ENCODE measurements around the gene ZRANB1. TPM values are rescaled to one million over a fixed set of nuclear protein-coding genes. Genes with fewer than 3 reads are reported as not detected.

Gene ZRANB1
- total and polyA plus RNA-seq, 7 experiments from 2014 or later: 7.3 to 26.4 (median 17.3) TPM

DNA sequence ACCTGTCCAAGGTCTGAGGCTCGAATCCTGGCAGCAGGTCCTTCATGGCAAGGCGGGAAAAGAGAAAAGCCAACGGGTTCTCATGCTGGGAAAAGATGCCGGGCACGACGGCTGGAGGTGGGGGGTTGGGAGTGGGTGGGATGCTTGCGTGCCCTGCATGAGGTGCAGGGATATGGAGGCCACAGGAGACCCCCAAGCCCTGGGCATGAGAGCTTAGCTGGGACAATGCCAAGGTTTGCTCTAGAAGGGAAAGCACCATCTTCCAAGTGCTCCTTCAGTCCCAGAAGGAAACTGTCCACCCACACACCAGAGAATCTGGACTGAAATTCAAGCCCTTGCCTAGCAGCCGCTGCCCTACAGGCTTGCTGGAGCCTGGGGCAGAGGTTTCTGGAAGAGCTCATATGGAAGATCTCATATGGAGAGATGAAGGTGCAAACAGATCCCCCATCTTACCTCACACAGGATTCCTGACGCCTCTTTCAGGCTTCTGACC is 64.3 kb downstream of the ZRANB1 start:
- H3K36me3 Mint-ChIP-seq: no peaks in the 10 kb centered on the region

DNA sequence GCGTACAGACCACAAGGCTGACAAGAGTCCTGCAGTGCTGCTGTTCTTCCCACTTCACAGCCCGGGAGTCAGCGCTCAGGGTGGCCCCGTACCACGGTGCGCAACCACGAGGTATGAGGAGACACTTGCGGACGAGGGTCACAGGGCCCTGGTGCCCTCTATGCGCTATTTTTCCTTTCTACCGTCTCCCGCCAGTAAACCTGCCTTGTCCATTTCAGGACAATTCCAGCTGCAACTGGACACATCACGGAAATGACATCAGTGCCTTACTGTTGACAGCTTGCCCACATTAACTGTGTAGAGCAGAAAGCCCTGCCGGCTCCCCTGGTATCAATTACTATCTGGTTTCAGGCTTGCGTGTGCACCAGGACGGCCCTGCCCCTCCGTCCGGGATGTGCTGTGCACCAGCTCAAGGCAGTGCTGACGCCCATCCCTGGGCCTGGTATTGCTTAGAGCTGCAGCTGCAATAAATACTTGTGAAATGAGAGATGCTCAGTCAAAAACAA is 65.1 kb downstream of the ZRANB1 start:
- peaks cover 0 to 4% (median 0%) of the 10 kb centered on the region in 5 donors for H3K27me3 Mint-ChIP-seq
- no peak overlapping the region for H3K27ac Mint-ChIP-seq
- CTCF ChIA-PET: no interaction called here
- H3K9me3 Mint-ChIP-seq: no peaks in the 10 kb centered on the region
- H3K9me3 ChIP-seq (ENCODE audit: control insufficient read depth in 2 of 3, low read length in 3 of 3): no peaks in the 10 kb centered on the region
- H3K4me1 Mint-ChIP-seq: no peaks in the 10 kb centered on the region
- no peak overlapping the region for H3K4me3 ChIP-seq (ENCODE audit: low read length)
- no peaks in the 10 kb centered on the region for H3K4me1 ChIP-seq (ENCODE audit: control insufficient read depth in 2 of 2, insufficient read depth in 2 of 2, low read length in 2 of 2)
- no peaks in the 10 kb centered on the region for H3K27me3 ChIP-seq (ENCODE audit: control insufficient read depth in 2 of 2, insufficient read depth in 2 of 2, low read length in 2 of 2)
- H3K36me3 ChIP-seq (ENCODE audit: control insufficient read depth in 2 of 3, insufficient read depth in 3 of 3, low read length in 3 of 3): no peaks in the 10 kb centered on the region
- intact Hi-C loops (cut with micrococcal nuclease): no loop called here
- DNase-seq (no peak), ATAC-seq (no peak)
- no peaks in the 10 kb centered on the region for H3K36me3 Mint-ChIP-seq
- POLR2A ChIA-PET: no interaction called here
- H3K27ac ChIP-seq (ENCODE audit: low read depth, low read length): no peak overlapping the region
- H3K4me3 Mint-ChIP-seq: no peak overlapping the region

More for the DNA sequence above, 64.3 kb downstream of the ZRANB1 start:
- POLR2A ChIA-PET: no interaction called here
- Histone ChIP-seq H3K4me3 (ENCODE audit: low read length) (no peak overlapping the region), H3K27ac (ENCODE audit: low read depth, low read length) (no peak overlapping the region), H3K27me3 (ENCODE audit: control insufficient read depth in 2 of 2, insufficient read depth in 2 of 2, low read length in 2 of 2) (no peaks in the 10 kb centered on the region), H3K4me1 (ENCODE audit: control insufficient read depth in 2 of 2, insufficient read depth in 2 of 2, low read length in 2 of 2) (no peaks in the 10 kb centered on the region), H3K36me3 (ENCODE audit: control insufficient read depth in 2 of 3, insufficient read depth in 3 of 3, low read length in 3 of 3) (no peaks in the 10 kb centered on the region), H3K9me3 (ENCODE audit: control insufficient read depth in 2 of 3, low read length in 3 of 3) (no peaks in the 10 kb centered on the region)
- DNase-seq (no peak), ATAC-seq (no peak)
- Mint-ChIP-seq H3K27ac (no peak overlapping the region), H3K27me3 (peaks cover 0 to 4% (median 0%) of the 10 kb centered on the region in 5 donors), H3K4me1 (no peaks in the 10 kb centered on the region), H3K4me3 (no peak overlapping the region), H3K9me3 (no peaks in the 10 kb centered on the region)
- CTCF ChIA-PET: no interaction called here
- intact Hi-C loops (cut with micrococcal nuclease): no loop called here

DNA sequence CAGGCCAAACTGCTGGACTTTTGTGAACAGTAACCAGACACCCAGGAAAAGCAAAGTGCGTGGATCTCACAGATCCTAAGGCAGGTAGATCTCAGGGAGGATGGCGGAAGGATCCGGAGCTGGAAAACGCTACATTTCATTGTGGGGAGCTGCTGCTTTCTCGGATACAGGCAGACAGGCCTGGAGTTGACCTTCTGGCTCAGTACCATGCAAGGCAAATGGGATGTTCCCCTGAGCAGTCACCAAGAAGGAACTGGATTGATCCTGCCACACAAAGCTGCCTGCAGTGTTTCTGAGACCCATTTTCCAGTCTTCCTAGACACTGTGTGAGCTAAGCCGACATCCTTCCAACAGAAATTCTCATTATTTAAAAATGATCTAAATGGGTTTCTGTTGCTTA is 65.5 kb downstream of the ZRANB1 start:
- Mint-ChIP-seq H3K27me3 (peaks cover 0 to 4% (median 0%) of the 10 kb centered on the region in 5 donors), H3K9me3 (no peaks in the 10 kb centered on the region), H3K4me3 (no peak overlapping the region), H3K27ac (no peak overlapping the region), H3K4me1 (no peaks in the 10 kb centered on the region), H3K36me3 (no peaks in the 10 kb centered on the region)
- Histone ChIP-seq H3K4me3 (ENCODE audit: low read length) (no peak overlapping the region), H3K27me3 (ENCODE audit: control insufficient read depth in 2 of 2, insufficient read depth in 2 of 2, low read length in 2 of 2) (no peaks in the 10 kb centered on the region), H3K4me1 (ENCODE audit: control insufficient read depth in 2 of 2, insufficient read depth in 2 of 2, low read length in 2 of 2) (no peaks in the 10 kb centered on the region), H3K9me3 (ENCODE audit: control insufficient read depth in 2 of 3, low read length in 3 of 3) (no peaks in the 10 kb centered on the region), H3K36me3 (ENCODE audit: control insufficient read depth in 2 of 3, insufficient read depth in 3 of 3, low read length in 3 of 3) (no peaks in the 10 kb centered on the region), H3K27ac (ENCODE audit: low read depth, low read length) (no peak overlapping the region)
- CTCF ChIA-PET: no interaction called here
- intact Hi-C loops (cut with micrococcal nuclease): no loop called here
- POLR2A ChIA-PET: no interaction called here
- ATAC-seq: no peak
- DNase-seq: no peak

DNA sequence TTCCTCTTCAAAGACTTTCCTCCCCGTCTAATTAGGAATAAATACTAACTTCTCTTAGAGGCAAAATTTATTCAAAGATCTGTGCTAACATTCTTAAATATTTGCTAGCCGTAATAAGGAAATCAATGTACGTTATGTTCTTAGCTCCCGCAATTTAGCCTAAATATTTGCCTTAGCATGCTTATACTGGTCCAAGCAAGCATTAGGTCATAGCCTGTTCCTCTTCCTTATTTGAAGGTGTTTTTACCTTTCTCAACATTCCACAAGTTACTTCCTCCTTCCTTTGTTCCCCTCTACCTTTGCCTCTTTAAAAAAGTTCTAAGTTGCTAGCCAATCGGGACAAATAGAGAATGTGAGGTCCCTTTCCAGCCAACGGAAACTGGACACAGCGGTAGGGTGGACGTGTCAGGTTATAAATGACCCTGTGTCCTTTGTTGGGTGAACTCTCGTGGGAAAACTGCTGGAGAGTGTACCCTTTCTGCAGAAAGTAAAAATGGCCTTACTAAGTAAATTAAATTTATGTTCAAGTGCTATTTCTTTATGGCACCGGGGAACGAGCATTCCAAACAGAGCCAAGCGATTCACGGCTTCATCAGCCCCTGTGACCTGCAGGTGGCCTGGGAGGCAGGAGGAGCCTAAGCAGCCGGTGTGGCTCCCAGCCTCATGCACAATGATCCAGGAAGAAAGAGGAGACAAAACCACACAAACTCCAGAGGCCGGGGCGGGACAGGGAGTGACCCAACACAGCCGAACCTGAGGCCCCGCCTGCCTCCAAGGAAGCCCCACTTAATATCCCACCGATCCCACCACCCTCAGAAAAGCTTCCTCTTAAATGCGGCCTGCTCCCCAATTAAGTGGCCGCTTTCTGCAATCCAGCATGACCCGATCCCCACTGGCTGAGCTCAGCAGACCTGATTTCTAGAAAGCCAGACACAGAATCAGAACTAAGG is 67.0 kb downstream of the ZRANB1 start:
- no peaks in the 10 kb centered on the region for H3K27me3 ChIP-seq (ENCODE audit: control insufficient read depth in 2 of 2, insufficient read depth in 2 of 2, low read length in 2 of 2)
- no peak overlapping the region for H3K27ac Mint-ChIP-seq
- no peak for ATAC-seq
- intact Hi-C loops (cut with micrococcal nuclease): no loop called here
- H3K9me3 Mint-ChIP-seq: no peaks in the 10 kb centered on the region
- no peaks in the 10 kb centered on the region for H3K4me1 ChIP-seq (ENCODE audit: control insufficient read depth in 2 of 2, insufficient read depth in 2 of 2, low read length in 2 of 2)
- H3K27ac ChIP-seq (ENCODE audit: low read depth, low read length): no peak overlapping the region
- H3K4me3 Mint-ChIP-seq: no peak overlapping the region
- no peak overlapping the region for H3K4me3 ChIP-seq (ENCODE audit: low read length)
- no peak for DNase-seq
- no peaks in the 10 kb centered on the region for H3K9me3 ChIP-seq (ENCODE audit: control insufficient read depth in 2 of 3, low read length in 3 of 3)
- H3K36me3 ChIP-seq (ENCODE audit: control insufficient read depth in 2 of 3, insufficient read depth in 3 of 3, low read length in 3 of 3): no peaks in the 10 kb centered on the region
- CTCF ChIA-PET: no interaction called here
- H3K4me1 Mint-ChIP-seq: peaks cover 0 to 2% (median 0%) of the 10 kb centered on the region in 7 donors
- peaks cover 0 to 6% (median 2%) of the 10 kb centered on the region in 5 donors for H3K27me3 Mint-ChIP-seq
- POLR2A ChIA-PET: no interaction called here
- no peaks in the 10 kb centered on the region for H3K36me3 Mint-ChIP-seq

DNA sequence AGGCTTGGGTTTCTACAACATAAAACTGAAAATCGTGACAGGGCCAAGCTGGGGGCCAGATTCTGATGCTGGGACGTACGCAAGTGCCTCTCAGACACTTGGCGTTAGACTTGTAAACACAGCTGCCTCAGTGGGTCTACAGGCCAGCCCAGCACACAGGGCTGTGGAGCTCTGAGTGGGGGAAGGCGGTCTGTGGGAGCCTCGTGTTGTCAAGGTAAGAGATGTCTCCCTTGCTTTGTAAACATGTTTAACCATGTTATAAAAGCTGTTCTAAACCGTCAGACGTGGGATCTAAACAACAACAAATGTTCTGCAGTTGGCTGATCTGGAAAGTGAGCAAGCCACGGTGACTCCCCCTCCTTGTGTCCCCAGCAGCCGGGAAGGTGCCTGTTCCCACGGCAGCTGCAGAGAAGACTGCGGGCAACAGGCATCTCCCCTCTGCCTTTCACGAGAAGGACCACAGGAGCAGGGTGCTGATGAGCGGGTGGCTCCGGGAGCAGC is 67.8 kb downstream of the ZRANB1 start:
- ATAC-seq (no peak), DNase-seq (no peak)
- no peak overlapping the region for H3K27ac Mint-ChIP-seq
- Histone ChIP-seq H3K4me1 (ENCODE audit: control insufficient read depth in 2 of 2, insufficient read depth in 2 of 2, low read length in 2 of 2) (no peaks in the 10 kb centered on the region), H3K9me3 (ENCODE audit: control insufficient read depth in 2 of 3, low read length in 3 of 3) (no peaks in the 10 kb centered on the region), H3K27ac (ENCODE audit: low read depth, low read length) (no peak overlapping the region), H3K27me3 (ENCODE audit: control insufficient read depth in 2 of 2, insufficient read depth in 2 of 2, low read length in 2 of 2) (no peaks in the 10 kb centered on the region), H3K4me3 (ENCODE audit: low read length) (no peak overlapping the region), H3K36me3 (ENCODE audit: control insufficient read depth in 2 of 3, insufficient read depth in 3 of 3, low read length in 3 of 3) (no peaks in the 10 kb centered on the region)
- intact Hi-C loops (cut with micrococcal nuclease): no loop called here
- H3K4me3 Mint-ChIP-seq: no peak overlapping the region
- no peaks in the 10 kb centered on the region for H3K36me3 Mint-ChIP-seq
- ChIA-PET CTCF (interaction anchor here (0.7 kb wide), 1 partner anchor 27 kb away, joined by 3 read pairs; no protein-coding TSS in a partner anchor), POLR2A (no interaction called here)
- H3K4me1 Mint-ChIP-seq: peaks cover 0 to 3% (median 0%) of the 10 kb centered on the region in 7 donors
- H3K9me3 Mint-ChIP-seq: no peaks in the 10 kb centered on the region
- peaks cover 0 to 9% (median 3%) of the 10 kb centered on the region in 5 donors for H3K27me3 Mint-ChIP-seq

DNA sequence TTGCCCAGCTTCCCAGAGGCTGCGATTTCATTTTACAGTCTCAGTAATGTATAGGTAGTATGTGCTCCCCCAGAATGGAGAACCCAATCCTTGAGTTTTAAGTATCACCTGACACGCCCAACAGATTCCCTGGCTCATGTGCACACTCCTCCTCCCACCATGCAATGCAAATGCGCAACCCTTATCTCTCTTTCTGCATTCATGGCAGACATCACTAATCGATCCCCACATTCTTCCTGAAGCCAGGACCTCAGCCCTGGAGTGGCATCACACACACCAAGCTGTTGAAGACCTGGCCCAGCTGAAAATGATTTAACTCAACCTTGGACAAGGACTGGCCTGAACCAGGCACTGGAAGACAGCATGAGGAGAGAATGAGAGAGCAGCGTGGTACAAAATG is 68.4 kb downstream of the ZRANB1 start:
- POLR2A ChIA-PET: no interaction called here
- DNase-seq: no peak
- H3K27me3 ChIP-seq (ENCODE audit: control insufficient read depth in 2 of 2, insufficient read depth in 2 of 2, low read length in 2 of 2): no peaks in the 10 kb centered on the region
- H3K27me3 Mint-ChIP-seq: peaks cover 0 to 9% (median 3%) of the 10 kb centered on the region in 5 donors
- H3K27ac Mint-ChIP-seq: no peak overlapping the region
- H3K4me3 Mint-ChIP-seq: no peak overlapping the region
- no peak overlapping the region for H3K4me3 ChIP-seq (ENCODE audit: low read length)
- H3K36me3 ChIP-seq (ENCODE audit: control insufficient read depth in 2 of 3, insufficient read depth in 3 of 3, low read length in 3 of 3): no peaks in the 10 kb centered on the region
- intact Hi-C loops (cut with micrococcal nuclease): no loop called here
- no peaks in the 10 kb centered on the region for H3K4me1 ChIP-seq (ENCODE audit: control insufficient read depth in 2 of 2, insufficient read depth in 2 of 2, low read length in 2 of 2)
- H3K4me1 Mint-ChIP-seq: peaks cover 0 to 6% (median 0%) of the 10 kb centered on the region in 7 donors
- no peak overlapping the region for H3K27ac ChIP-seq (ENCODE audit: low read depth, low read length)
- no peak for ATAC-seq
- H3K9me3 ChIP-seq (ENCODE audit: control insufficient read depth in 2 of 3, low read length in 3 of 3): no peaks in the 10 kb centered on the region
- H3K36me3 Mint-ChIP-seq: no peaks in the 10 kb centered on the region
- CTCF ChIA-PET: interaction anchor here (0.7 kb wide), 1 partner anchor 27 kb away, joined by 3 read pairs; no protein-coding TSS in a partner anchor
- no peaks in the 10 kb centered on the region for H3K9me3 Mint-ChIP-seq
